Prostate gland (tissue), 2 donors: ENCODE results near the gene RASAL2. TPM values are rescaled to one million over a fixed set of nuclear protein-coding genes. Genes with fewer than 3 reads are reported as not detected.

Experiments used
- DNase-seq: peaks from one replicate; pipeline ENCODE4 v3.0.0-alpha.2; 2019; ENCODE audit warnings: low spot score
- H3K27ac ChIP-seq, 2 donors: fragments of 200-600 bp; sonication (generic); 2 replicates each; pipeline ENCODE4 v1.5.1; 2017 to 2019
- H3K27me3 ChIP-seq: fragments of 200-600 bp; sonication (generic); replicated peaks from 2 replicates; pipeline ENCODE4 v1.5.1; 2019; ENCODE audit not compliant: insufficient read depth
- H3K36me3 ChIP-seq, 2 donors: fragments of 200-600 bp; sonication (generic); 1 replicate in 1 of 2; 2 replicates in 1 of 2; pipeline versions ENCODE4 v1.5.1 to v1.8.1; 2017 to 2019
- H3K4me1 ChIP-seq: fragments of 200-600 bp; sonication (generic); replicated peaks from 2 replicates; pipeline ENCODE4 v1.5.1; 2019
- H3K4me3 ChIP-seq, 2 donors: fragments of 200-600 bp; sonication (generic); 2 replicates each; pipeline ENCODE4 v1.5.1; 2017 to 2019
- H3K9me3 ChIP-seq: fragments of 200-600 bp; sonication (generic); 2 replicates; pipeline ENCODE4 v1.5.1; 2017
- POLR2A ChIP-seq: fragments of 450-650 bp; IDR thresholded peaks from one replicate; pipeline ENCODE4 v1.6.1; 2016; ENCODE audit warnings: antibody characterized with exemption, mild to moderate bottlenecking
- POLR2AphosphoS5 ChIP-seq: sonication (generic); formaldehyde crosslinking; IDR thresholded peaks from one replicate; pipeline ENCODE4 v1.6.1; 2017; ENCODE audit warnings: antibody characterized with exemption
- WGBS: methylation state at CpG from one replicate; pipeline ENCODE4 v1.1.5; 2018; 5-methylcytosine and 5-hydroxymethylcytosine counted together
- intact Hi-C: fragments of 100-400 bp; cut with DNase I; formaldehyde crosslinking; loops from one replicate; pipeline ENCODE4 v1.14.2; 2022
- total RNA-seq, 2 donors: library from RNA; depleted of rRNA; stranded (reverse); fragments of >200 nt; gene quantifications; one replicate each; pipeline ENCODE4 v1.1.0, GENCODE V29; 2016
- TF ChIP-seq, protein P1 (sequence below), 4 experiments: fragments of 200-600 bp in 2 of 4; fragments of 450-650 bp in 2 of 4; sonication (generic) in 2 of 4; IDR thresholded peaks; 1 replicate in 3 of 4; 2 replicates in 1 of 4; pipeline ENCODE4 v1.5.1; 2016 to 2019; ENCODE audit warnings: antibody characterized with exemption in 4 of 4, mild to moderate bottlenecking in 2 of 4, moderate library complexity in 2 of 4

The RASAL2 gene
- total RNA-seq, 2 donors from 2014 or later = 9.2 to 36.9 TPM

DNA sequence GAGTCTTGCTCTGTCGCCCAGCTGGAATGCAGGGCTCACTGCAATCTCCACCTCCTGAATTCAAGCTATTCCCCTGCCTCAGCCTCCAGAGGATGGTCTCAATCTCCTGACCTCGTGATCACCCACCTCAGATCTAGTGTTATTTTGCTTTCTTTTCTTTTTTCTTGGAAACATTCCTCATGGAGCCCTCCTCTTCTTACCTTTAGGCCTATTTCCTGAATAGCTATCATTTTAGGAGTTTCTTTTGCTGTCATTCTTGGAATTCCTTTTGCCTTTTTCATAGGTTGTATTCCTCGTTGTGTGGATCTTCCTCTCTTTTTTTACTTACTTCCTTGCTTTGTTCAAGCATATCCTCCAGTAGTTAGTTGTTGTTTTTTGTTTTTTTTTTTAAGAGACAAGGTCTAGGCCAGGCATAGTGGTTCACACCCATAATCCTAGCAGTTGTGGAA, 173.8 kb downstream of the RASAL2 start:
- TF ChIP-seq, protein P1, sequence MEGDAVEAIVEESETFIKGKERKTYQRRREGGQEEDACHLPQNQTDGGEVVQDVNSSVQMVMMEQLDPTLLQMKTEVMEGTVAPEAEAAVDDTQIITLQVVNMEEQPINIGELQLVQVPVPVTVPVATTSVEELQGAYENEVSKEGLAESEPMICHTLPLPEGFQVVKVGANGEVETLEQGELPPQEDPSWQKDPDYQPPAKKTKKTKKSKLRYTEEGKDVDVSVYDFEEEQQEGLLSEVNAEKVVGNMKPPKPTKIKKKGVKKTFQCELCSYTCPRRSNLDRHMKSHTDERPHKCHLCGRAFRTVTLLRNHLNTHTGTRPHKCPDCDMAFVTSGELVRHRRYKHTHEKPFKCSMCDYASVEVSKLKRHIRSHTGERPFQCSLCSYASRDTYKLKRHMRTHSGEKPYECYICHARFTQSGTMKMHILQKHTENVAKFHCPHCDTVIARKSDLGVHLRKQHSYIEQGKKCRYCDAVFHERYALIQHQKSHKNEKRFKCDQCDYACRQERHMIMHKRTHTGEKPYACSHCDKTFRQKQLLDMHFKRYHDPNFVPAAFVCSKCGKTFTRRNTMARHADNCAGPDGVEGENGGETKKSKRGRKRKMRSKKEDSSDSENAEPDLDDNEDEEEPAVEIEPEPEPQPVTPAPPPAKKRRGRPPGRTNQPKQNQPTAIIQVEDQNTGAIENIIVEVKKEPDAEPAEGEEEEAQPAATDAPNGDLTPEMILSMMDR (IDR thresholded peaks at IDR 0.05) = no peak
- no peak for TF ChIP-seq POLR2AphosphoS5
- TF ChIP-seq POLR2A = no peak
- H3K36me3 ChIP-seq = no peaks in the 10 kb centered on the region
- intact Hi-C loops = no loop called here
- no peak for DNase-seq
- H3K27ac ChIP-seq = no peak overlapping the region
- 59% methylated on average over 3 of the region's 3 CpGs for WGBS
- no peak overlapping the region for H3K4me3 ChIP-seq
- no peaks in the 10 kb centered on the region for H3K9me3 ChIP-seq
- H3K4me1 ChIP-seq = no peaks in the 10 kb centered on the region
- H3K27me3 ChIP-seq = no peaks in the 10 kb centered on the region

DNA sequence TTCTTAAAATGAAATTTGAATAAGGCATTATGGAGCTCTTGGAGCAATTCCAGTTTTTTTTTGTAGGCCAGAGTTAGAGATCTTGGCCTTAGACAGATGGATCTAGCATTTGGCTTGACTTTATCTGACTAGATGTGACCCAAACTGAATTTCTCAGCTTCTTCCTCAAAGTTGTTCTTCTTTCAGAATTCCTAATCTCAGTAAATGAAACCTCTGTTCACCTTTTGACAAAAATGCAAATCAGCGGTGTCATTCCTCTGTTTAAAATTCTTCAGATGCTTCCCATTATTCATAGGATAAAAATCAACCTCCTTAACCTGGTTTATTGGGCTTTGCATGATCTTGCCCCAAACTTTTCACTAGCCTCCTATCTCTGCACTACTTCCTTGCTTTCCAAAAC, 177.6 kb downstream of the RASAL2 start:
- TF ChIP-seq POLR2AphosphoS5 (no peak), POLR2A (no peak)
- TF ChIP-seq, protein P1 (IDR thresholded peaks at IDR 0.05) = no peak

DNA sequence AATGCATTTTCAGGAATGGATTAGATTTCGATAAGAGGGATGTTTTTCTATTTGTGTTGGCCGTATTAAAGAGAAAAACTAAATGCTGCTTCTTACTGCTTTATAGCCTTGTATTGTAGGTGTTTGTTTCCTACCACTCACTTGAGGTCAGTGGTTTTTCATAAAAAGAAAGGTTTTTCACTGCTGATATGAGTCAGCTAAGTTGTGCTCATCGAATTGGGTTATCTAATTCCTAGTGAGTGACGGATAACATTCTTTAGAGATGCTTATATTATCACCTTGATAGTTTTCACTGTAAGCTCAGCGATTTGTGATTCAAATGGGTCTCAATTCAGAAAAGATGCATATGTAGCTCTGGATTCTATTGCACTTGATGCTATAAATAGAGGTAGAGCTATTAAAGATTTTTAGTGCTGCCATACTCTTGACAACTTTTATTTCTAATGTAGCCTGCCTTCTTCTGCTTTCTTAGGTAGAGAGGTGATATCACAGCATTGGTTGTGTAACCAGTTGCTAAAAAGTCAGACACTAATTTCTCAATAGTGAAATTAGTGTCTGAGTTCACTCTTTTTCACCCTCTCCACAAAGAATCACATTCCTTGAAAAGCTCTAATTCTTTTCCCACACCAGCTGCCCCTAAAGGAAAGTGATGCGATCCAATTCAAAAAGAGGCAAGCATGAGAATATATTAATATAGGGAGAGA, 180.0 kb downstream of the RASAL2 start:
- H3K27me3 ChIP-seq = no peaks in the 10 kb centered on the region
- no peaks in the 10 kb centered on the region for H3K4me1 ChIP-seq
- TF ChIP-seq, protein P1 (IDR thresholded peaks at IDR 0.05) = no peak
- TF ChIP-seq POLR2AphosphoS5 = no peak
- no peak for TF ChIP-seq POLR2A
- H3K4me3 ChIP-seq = no peak overlapping the region
- no peak overlapping the region for H3K27ac ChIP-seq
- WGBS = 84% methylated on average over 6 of the region's 6 CpGs
- H3K36me3 ChIP-seq = no peaks in the 10 kb centered on the region
- H3K9me3 ChIP-seq = no peaks in the 10 kb centered on the region
- DNase-seq = no peak
- intact Hi-C loops = no loop called here

More for the DNA sequence above, 177.6 kb downstream of the RASAL2 start:
- 67% methylated on average over 1 of the region's 1 CpG for WGBS
- no peak for DNase-seq
- H3K4me1 ChIP-seq = no peaks in the 10 kb centered on the region
- no peak overlapping the region for H3K4me3 ChIP-seq
- H3K27me3 ChIP-seq = no peaks in the 10 kb centered on the region
- no peaks in the 10 kb centered on the region for H3K9me3 ChIP-seq
- intact Hi-C loops = no loop called here
- H3K27ac ChIP-seq = no peak overlapping the region
- H3K36me3 ChIP-seq = no peaks in the 10 kb centered on the region

DNA sequence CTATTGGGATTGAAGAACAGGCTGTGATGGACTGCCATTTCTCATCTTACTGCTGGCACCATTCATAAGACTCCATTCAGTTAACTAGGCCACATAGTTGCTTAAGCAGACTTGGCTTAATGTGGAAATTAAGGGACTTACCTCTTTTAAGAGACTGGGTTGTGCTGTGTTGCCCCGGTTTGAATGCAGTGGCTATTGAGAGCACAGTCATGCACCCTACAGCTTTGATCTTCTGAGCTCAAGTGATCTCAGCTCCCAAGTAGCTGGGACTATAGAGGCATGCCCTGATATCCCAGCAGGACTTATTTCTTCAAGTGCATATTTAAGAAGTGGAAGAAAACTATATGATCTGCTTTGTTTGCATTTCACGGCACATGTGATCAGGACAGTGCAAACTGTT, 181.1 kb downstream of the RASAL2 start:
- intact Hi-C loops = no loop called here
- TF ChIP-seq POLR2A (no peak), POLR2AphosphoS5 (no peak)
- TF ChIP-seq, protein P1 (IDR thresholded peaks at IDR 0.05) = no peak

DNA sequence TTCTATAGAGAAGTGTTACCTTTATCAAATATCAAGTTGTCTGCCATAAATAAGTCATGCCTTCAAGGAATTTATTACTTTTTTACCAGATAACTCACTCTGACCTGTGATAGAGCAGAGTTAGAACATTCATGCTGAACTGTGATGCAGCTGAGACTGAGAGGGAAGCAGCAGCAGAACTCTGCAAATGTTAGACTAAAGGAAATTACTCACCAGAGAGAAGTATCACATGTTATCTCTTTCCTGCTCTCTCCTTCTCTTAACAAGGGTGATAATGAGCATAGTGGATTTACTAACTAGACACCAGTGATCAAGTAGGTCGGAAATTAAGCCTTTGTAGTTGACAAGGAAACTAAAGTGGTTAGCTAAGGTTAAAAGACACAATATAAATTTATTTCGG, 181.6 kb downstream of the RASAL2 start:
- no peaks in the 10 kb centered on the region for H3K27me3 ChIP-seq
- TF ChIP-seq POLR2AphosphoS5 = no peak
- TF ChIP-seq, protein P1 (IDR thresholded peaks at IDR 0.05) = no peak
- no peak for TF ChIP-seq POLR2A
- WGBS = 91% methylated on average over 2 of the region's 2 CpGs
- H3K36me3 ChIP-seq = no peaks in the 10 kb centered on the region
- no peak overlapping the region for H3K27ac ChIP-seq
- no peak overlapping the region for H3K4me3 ChIP-seq
- intact Hi-C loops = no loop called here
- H3K4me1 ChIP-seq = no peaks in the 10 kb centered on the region
- H3K9me3 ChIP-seq = no peaks in the 10 kb centered on the region
- DNase-seq = no peak

More for the DNA sequence above, 181.1 kb downstream of the RASAL2 start:
- DNase-seq = no peak
- Histone ChIP-seq H3K27ac (no peak overlapping the region), H3K4me3 (no peak overlapping the region), H3K36me3 (no peaks in the 10 kb centered on the region), H3K27me3 (no peaks in the 10 kb centered on the region), H3K9me3 (no peaks in the 10 kb centered on the region), H3K4me1 (no peaks in the 10 kb centered on the region)
- whole genome bisulfite sequencing = 91% methylated on average over 2 of the region's 2 CpGs
